ENCODE measurements around the gene SYT5. TPM values are rescaled to one million over a fixed set of nuclear protein-coding genes. Genes with fewer than 3 reads are reported as not detected.

SYT5 gene
- total and polyA plus RNA-seq, 2 of the 13 experiments (the other 11 are each of a cell fraction or from before 2014, with no cell fraction given): not detected

- TF ChIP-seq ZNF703 (CRISPR knock-in tag; IDR thresholded peaks at IDR 0.05; ENCODE audit: borderline replicate concordance) (no peak), ZSCAN29 (CRISPR knock-in tag; conservative IDR thresholded peaks at IDR 0.05) (no peak), MTF1 (CRISPR knock-in tag; IDR thresholded peaks at IDR 0.05) (no peak), SNAPC2 (CRISPR knock-in tag; IDR thresholded peaks at IDR 0.05) (no peak), FOXJ3 (CRISPR knock-in tag; IDR thresholded peaks at IDR 0.05; ENCODE audit: borderline replicate concordance) (no peak), BRCA1 (CRISPR knock-in tag; IDR thresholded peaks at IDR 0.05) (no peak), RCOR2 (CRISPR knock-in tag; IDR thresholded peaks at IDR 0.05) (no peak), U2AF1 (optimal IDR thresholded peaks at IDR 0.05; ENCODE audit: low read depth, low read length) (no peak), ZNF30 (CRISPR knock-in tag; IDR thresholded peaks at IDR 0.05) (no peak), ZNF12 (CRISPR knock-in tag; IDR thresholded peaks at IDR 0.05) (no peak), AFF4 (CRISPR knock-in tag; IDR thresholded peaks at IDR 0.05) (no peak), GABPB1 (CRISPR knock-in tag; IDR thresholded peaks at IDR 0.05) (no peak), POLR2AphosphoS2 (IDR thresholded peaks at IDR 0.05; ENCODE audit: low read depth, low read length) (no peak), ZNF850 (CRISPR knock-in tag; conservative IDR thresholded peaks at IDR 0.05) (no peak), REL (CRISPR knock-in tag; conservative IDR thresholded peaks at IDR 0.05) (no peak), RFXAP (CRISPR knock-in tag; IDR thresholded peaks at IDR 0.05; ENCODE audit: borderline replicate concordance) (no peak), ZNF274 (CRISPR knock-in tag; IDR thresholded peaks at IDR 0.05) (no peak), GTF2F1 (IDR thresholded peaks at IDR 0.05; ENCODE audit: low read length) (no peak), ZNF816 (CRISPR knock-in tag; IDR thresholded peaks at IDR 0.05; ENCODE audit: borderline replicate concordance) (no peak), DR1 (CRISPR knock-in tag; IDR thresholded peaks at IDR 0.05) (no peak), ZNF557 (CRISPR knock-in tag; IDR thresholded peaks at IDR 0.05) (no peak), ZSCAN12 (CRISPR knock-in tag; IDR thresholded peaks at IDR 0.05) (no peak), KDM2A (CRISPR knock-in tag; IDR thresholded peaks at IDR 0.05; ENCODE audit: borderline replicate concordance, low read depth) (peak; percentile 56; the same call in 1 of the 2 replicates), BRD4 (CRISPR knock-in tag; IDR thresholded peaks at IDR 0.05) (no peak), SMAD1 (CRISPR knock-in tag; IDR thresholded peaks at IDR 0.05; ENCODE audit: borderline replicate concordance, low read depth) (no peak), FOXO1 (CRISPR knock-in tag; IDR thresholded peaks at IDR 0.05) (no peak), ZNF382 (CRISPR knock-in tag; IDR thresholded peaks at IDR 0.05; ENCODE audit: borderline replicate concordance) (no peak), RBM39 (IDR thresholded peaks at IDR 0.05; ENCODE audit: low read depth, low read length, poor library complexity, severe bottlenecking) (no peak), SAP130 (CRISPR knock-in tag; IDR thresholded peaks at IDR 0.05; ENCODE audit: low read depth) (peak; percentile 52), ZNF768 (CRISPR knock-in tag; IDR thresholded peaks at IDR 0.05) (no peak), ZSCAN25 (CRISPR knock-in tag; IDR thresholded peaks at IDR 0.05) (no peak), SCMH1 (CRISPR knock-in tag; IDR thresholded peaks at IDR 0.05; ENCODE audit: borderline replicate concordance) (no peak), MIER2 (CRISPR knock-in tag; IDR thresholded peaks at IDR 0.05) (peak; percentile 55; the same call in 1 of the 2 replicates), ONECUT2 (CRISPR knock-in tag; IDR thresholded peaks at IDR 0.05) (no peak)
These were observed 32.4 kb upstream of the SYT5 start (continued) for GRCh38 chr19:55212447-55212846.
